Neural cell (in vitro differentiated cells): ENCODE data around the gene TLN1.

Source experiments
- EZH2 ChIP-seq: fragments of 200-600, 300-800 bp; shearing (Covaris generic), sonication (generic); IDR thresholded peaks from 2 replicates; pipeline ENCODE4 v1.6.1; 2014; ENCODE audit warnings: antibody characterized with exemption, low read length, borderline replicate concordance, mild to moderate bottlenecking; ENCODE audit not compliant: insufficient read depth, poor library complexity, severe bottlenecking
- POLR2AphosphoS5 ChIP-seq: IDR thresholded peaks from 2 replicates; pipeline ENCODE4 v1.6.1; 2012
- RAD21 ChIP-seq: fragments of 450-650 bp; conservative IDR thresholded peaks from 2 replicates; pipeline ENCODE4 v1.6.1; 2014; ENCODE audit warnings: antibody characterized with exemption, mild to moderate bottlenecking, moderate library complexity
- SMC3 ChIP-seq: fragments of 450-650 bp; conservative IDR thresholded peaks from 2 replicates; pipeline ENCODE4 v1.6.1; 2014; ENCODE audit warnings: antibody characterized with exemption, mild to moderate bottlenecking, moderate library complexity; ENCODE audit not compliant: poor library complexity
- TF ChIP-seq, protein P1 (sequence below): fragments of 450-650 bp; IDR thresholded peaks from 2 replicates; pipeline ENCODE4 v1.5.1; 2014; ENCODE audit warnings: antibody characterized with exemption, mild to moderate bottlenecking, moderate library complexity; ENCODE audit not compliant: poor library complexity, severe bottlenecking

- TF ChIP-seq, protein P1, sequence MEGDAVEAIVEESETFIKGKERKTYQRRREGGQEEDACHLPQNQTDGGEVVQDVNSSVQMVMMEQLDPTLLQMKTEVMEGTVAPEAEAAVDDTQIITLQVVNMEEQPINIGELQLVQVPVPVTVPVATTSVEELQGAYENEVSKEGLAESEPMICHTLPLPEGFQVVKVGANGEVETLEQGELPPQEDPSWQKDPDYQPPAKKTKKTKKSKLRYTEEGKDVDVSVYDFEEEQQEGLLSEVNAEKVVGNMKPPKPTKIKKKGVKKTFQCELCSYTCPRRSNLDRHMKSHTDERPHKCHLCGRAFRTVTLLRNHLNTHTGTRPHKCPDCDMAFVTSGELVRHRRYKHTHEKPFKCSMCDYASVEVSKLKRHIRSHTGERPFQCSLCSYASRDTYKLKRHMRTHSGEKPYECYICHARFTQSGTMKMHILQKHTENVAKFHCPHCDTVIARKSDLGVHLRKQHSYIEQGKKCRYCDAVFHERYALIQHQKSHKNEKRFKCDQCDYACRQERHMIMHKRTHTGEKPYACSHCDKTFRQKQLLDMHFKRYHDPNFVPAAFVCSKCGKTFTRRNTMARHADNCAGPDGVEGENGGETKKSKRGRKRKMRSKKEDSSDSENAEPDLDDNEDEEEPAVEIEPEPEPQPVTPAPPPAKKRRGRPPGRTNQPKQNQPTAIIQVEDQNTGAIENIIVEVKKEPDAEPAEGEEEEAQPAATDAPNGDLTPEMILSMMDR, result no peak
- TF ChIP-seq RAD21, result no peak
- no peak for TF ChIP-seq EZH2
- no peak for TF ChIP-seq SMC3
- no peak for TF ChIP-seq POLR2AphosphoS5
Measured at GRCh38 chr9:35748242-35748857, 16.4 kb upstream of the TLN1 start.
